Hepatocyte (in vitro differentiated cells): ENCODE data around the gene GIMAP5. TPM values are rescaled to one million over a fixed set of nuclear protein-coding genes. Genes with fewer than 3 reads are reported as not detected.

ENCODE experiments used
- DNase-seq: peaks from one replicate; pipeline ENCODE4 v3.0.0-alpha.2; 2016; ENCODE audit warnings: low spot score
- H2AFZ ChIP-seq: fragments of 200-600 bp; sonication (generic); 2 replicates; pipeline ENCODE4 v1.6.0; 2016; ENCODE audit warnings: antibody characterized with exemption, mild to moderate bottlenecking
- H3K27ac ChIP-seq: fragments of 200-600 bp; sonication (generic); 2 replicates; pipeline ENCODE4 v1.5.1; 2016; ENCODE audit warnings: mild to moderate bottlenecking
- H3K27me3 ChIP-seq: fragments of 200-600 bp; sonication (generic); 2 replicates; pipeline ENCODE4 v1.6.1; 2016
- H3K36me3 ChIP-seq: fragments of 200-600 bp; sonication (generic); replicated peaks from 2 replicates; pipeline ENCODE4 v1.5.1; 2016; ENCODE audit warnings: low read depth; ENCODE audit not compliant: insufficient read depth
- H3K4me1 ChIP-seq: fragments of 200-600 bp; sonication (generic); 2 replicates; pipeline ENCODE4 v1.5.1; 2016; ENCODE audit warnings: mild to moderate bottlenecking, moderate library complexity; ENCODE audit not compliant: insufficient read depth
- H3K4me2 ChIP-seq: fragments of 200-600 bp; sonication (generic); 2 replicates; pipeline ENCODE4 v1.6.0; 2016
- H3K4me3 ChIP-seq: fragments of 200-600 bp; sonication (generic); 2 replicates; pipeline ENCODE4 v1.5.1; 2016; ENCODE audit warnings: mild to moderate bottlenecking
- H3K79me2 ChIP-seq: fragments of 200-600 bp; sonication (generic); 2 replicates; pipeline ENCODE4 v1.6.0; 2017; ENCODE audit warnings: mild to moderate bottlenecking
- H3K9me2 ChIP-seq: fragments of 200-600 bp; sonication (generic); replicated peaks from 2 replicates; pipeline ENCODE4 v1.6.0; 2017; ENCODE audit warnings: mild to moderate bottlenecking; ENCODE audit not compliant: insufficient read depth
- H3K9me3 ChIP-seq: fragments of 200-600 bp; sonication (generic); 2 replicates; pipeline ENCODE4 v1.5.1; 2016; ENCODE audit warnings: low read depth, mild to moderate bottlenecking
- H4K20me1 ChIP-seq: fragments of 200-600 bp; sonication (generic); 2 replicates; pipeline ENCODE4 v1.6.0; 2016; ENCODE audit warnings: mild to moderate bottlenecking; ENCODE audit not compliant: insufficient read depth, poor library complexity, severe bottlenecking
- CTCF ChIP-seq: fragments of 200-600 bp; sonication (generic); IDR thresholded peaks from 2 replicates; pipeline ENCODE4 v1.5.1; 2016; ENCODE audit warnings: antibody characterized with exemption, mild to moderate bottlenecking; ENCODE audit not compliant: poor library complexity
- EZH2 ChIP-seq: fragments of 200-600 bp; sonication (generic); IDR thresholded peaks from 2 replicates; pipeline ENCODE4 v1.6.1; 2016; ENCODE audit warnings: antibody characterized with exemption, mild to moderate bottlenecking, borderline replicate concordance
- EZH2phosphoT487 ChIP-seq: fragments of 200-600 bp; sonication (generic); IDR thresholded peaks from one replicate; pipeline ENCODE4 v1.6.1; 2018; ENCODE audit warnings: antibody characterized with exemption, mild to moderate bottlenecking, low read depth, moderate library complexity; ENCODE audit not compliant: unreplicated experiment, severe bottlenecking
- WGBS: methylation state at CpG from one replicate; pipeline ENCODE4 v1.1.6; 2016; ENCODE audit warnings: low lambda C conversion rate; ENCODE audit errors: missing lambda C conversion rate; 5-methylcytosine and 5-hydroxymethylcytosine counted together
- polyA plus RNA-seq: library from polyadenylated mRNA; unstranded; fragments of >200 nt; fragmentation: Nextera tagmentation; extraction: Ambion mirVana; gene quantifications from 2 replicates; pipeline ENCODE4 v1.2.1, GENCODE V29; 2016
- total RNA-seq: library from RNA; depleted of rRNA; stranded (reverse); fragments of >200 nt; gene quantifications from 2 replicates; pipeline ENCODE4 v1.2.3, GENCODE V29; 2014

GIMAP5 gene
- total and polyA plus RNA-seq, 2 experiments from 2014 or later: 0.40 to 0.79 TPM

GRCh38 chr7:150719960-150720891 lies 17.0 kb upstream of the GIMAP5 start:
- no peaks in the 10 kb centered on the region for H3K27me3 ChIP-seq
- no peaks in the 10 kb centered on the region for H3K9me2 ChIP-seq
- DNase-seq: no peak
- H3K4me3 ChIP-seq: no peak overlapping the region
- H3K79me2 ChIP-seq: no peaks in the 10 kb centered on the region
- H3K4me2 ChIP-seq: no peak overlapping the region
- no peak overlapping the region for H3K27ac ChIP-seq
- no peaks in the 10 kb centered on the region for H4K20me1 ChIP-seq
- H3K4me1 ChIP-seq: no peaks in the 10 kb centered on the region
- no peaks in the 10 kb centered on the region for H3K36me3 ChIP-seq
- 91% methylated on average over 52 of the region's 52 CpGs for WGBS
- H3K9me3 ChIP-seq: no peaks in the 10 kb centered on the region
- no peak overlapping the region for H2AFZ ChIP-seq
- no peak for TF ChIP-seq EZH2
- no peak for TF ChIP-seq CTCF

- no peak overlapping the region for H2AFZ ChIP-seq
- DNase-seq: no peak
- no peaks in the 10 kb centered on the region for H3K36me3 ChIP-seq
- no peak overlapping the region for H3K4me2 ChIP-seq
- H3K4me3 ChIP-seq: no peak overlapping the region
- 92% methylated on average over 11 of the region's 11 CpGs for WGBS
- H3K27me3 ChIP-seq: no peaks in the 10 kb centered on the region
- H3K27ac ChIP-seq: no peak overlapping the region
- TF ChIP-seq EZH2phosphoT487 (no peak), EZH2 (no peak), CTCF (no peak)
- no peaks in the 10 kb centered on the region for H3K9me3 ChIP-seq
- no peaks in the 10 kb centered on the region for H3K9me2 ChIP-seq
- H3K4me1 ChIP-seq: no peaks in the 10 kb centered on the region
- no peaks in the 10 kb centered on the region for H3K79me2 ChIP-seq
- no peaks in the 10 kb centered on the region for H4K20me1 ChIP-seq
These were observed 15.2 kb upstream of the GIMAP5 start for GRCh38 chr7:150721970-150722373.

- H3K4me2 ChIP-seq: no peak overlapping the region
- H3K4me1 ChIP-seq: no peaks in the 10 kb centered on the region
- H3K9me2 ChIP-seq: no peaks in the 10 kb centered on the region
- no peaks in the 10 kb centered on the region for H3K36me3 ChIP-seq
- no peaks in the 10 kb centered on the region for H3K27me3 ChIP-seq
- H3K79me2 ChIP-seq: no peaks in the 10 kb centered on the region
- TF ChIP-seq CTCF (no peak), EZH2phosphoT487 (no peak), EZH2 (no peak)
- H3K4me3 ChIP-seq: no peak overlapping the region
- H2AFZ ChIP-seq: no peak overlapping the region
- H3K9me3 ChIP-seq: no peaks in the 10 kb centered on the region
- 71% methylated on average over 12 of the region's 12 CpGs for WGBS
- no peaks in the 10 kb centered on the region for H4K20me1 ChIP-seq
- no peak overlapping the region for H3K27ac ChIP-seq
- no peak for DNase-seq
These were observed 14.7 kb upstream of the GIMAP5 start for GRCh38 chr7:150722431-150722931.
